Fibroblast of upper back skin (primary cell): Measurements from ENCODE around the gene CLCN4.
A peak's percentile ranks its signal among the peaks of the same experiment; 100 is the strongest.

Experiments used
- DNase-seq: peaks from one replicate; pipeline ENCODE4 v3.0.0-alpha.2; 2013

Gene CLCN4

DNA sequence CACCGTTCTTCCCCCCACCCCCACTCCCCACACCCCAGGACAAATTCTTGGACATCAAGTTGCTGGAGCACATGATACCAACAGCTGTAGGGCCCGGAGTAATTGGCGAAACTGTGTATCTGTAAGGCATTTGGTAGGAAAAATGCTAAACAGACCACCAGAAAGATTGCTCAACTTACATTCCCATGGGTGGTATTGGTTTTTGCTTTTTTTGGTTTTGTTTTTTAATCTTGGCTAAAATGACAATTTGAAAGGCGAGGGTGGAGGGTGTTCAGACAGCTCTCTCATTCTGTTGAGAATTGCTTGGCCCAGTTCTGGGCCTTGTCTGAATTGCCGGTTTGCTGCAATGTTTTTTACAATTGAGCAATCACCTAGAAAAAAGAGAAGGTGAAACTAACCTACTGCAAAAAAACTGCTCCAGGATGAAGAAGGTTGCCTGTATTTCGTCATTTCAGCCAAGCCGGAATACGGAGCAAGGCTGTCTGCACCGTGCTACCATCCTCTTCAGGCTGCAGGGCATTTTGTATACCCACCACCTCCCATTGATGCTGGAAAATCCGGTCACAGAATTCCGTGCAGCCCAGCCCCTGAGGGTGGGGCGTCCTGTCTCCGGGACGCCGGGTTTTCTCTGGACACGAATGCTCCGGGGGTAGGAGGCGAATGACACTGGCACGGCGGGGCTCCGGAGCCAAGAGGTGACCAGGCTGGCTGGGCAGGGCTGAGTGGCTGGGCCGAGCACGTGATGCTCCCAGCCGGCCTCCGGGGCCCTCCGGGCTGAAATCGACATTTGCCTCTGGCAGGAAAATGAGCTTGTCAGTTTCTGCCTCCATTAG is at the start of gene CLCN4:
Gene CLCN4, plus strand, starts transcription at position 777 of the 833 bp plus-strand sequence. CDS start 28,058 bp downstream, outside the sequence.
- peak; percentile 50 for DNase-seq

DNA sequence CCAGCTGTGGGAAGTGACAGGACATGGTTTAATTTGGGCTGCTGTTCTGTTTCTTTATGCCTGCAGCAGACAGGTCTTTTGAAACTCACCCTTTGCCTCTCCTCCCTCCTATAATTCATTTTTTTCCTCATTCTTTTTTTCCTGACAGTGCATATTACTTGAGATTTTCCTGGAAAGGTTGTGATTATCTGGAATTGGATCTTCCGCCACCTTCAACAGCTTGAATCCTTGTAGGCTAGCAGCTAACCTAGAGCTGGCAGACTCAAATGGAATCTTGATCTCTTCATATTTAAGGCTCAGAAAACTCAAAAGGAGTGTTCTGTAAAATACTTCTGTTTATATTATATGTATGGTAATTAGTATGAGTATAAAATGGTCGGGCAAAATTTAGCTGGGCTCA is 49.3 kb upstream of the CLCN4 start:
- no peak for DNase-seq

DNA sequence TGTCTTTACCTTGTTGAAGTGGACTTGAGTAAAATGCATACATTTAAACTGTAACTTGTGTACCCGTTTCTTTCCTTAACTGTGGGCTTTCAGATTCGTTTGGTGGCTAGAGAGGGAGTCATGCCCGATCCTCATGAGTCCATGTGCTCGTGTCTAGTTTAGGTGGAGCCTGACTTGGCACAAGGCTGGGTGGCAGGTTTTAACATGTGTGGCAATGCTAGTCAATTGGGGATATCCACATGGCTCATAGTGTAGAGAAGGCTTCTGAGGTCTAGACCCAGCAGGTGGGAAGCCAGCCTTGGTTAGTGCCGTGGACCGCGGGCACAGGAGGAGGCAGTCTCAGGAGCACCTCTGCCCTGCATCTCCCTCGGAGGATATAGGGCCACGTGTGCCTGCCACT is 48.5 kb upstream of the CLCN4 start:
- DNase-seq: no peak

- DNase-seq: no peak
These were observed 47.1 kb upstream of the CLCN4 start for GRCh38 chrX:10109695-10110094.

GRCh38 chrX:10110316-10110935 is 46.3 kb upstream of the CLCN4 start:
- DNase-seq: no peak

GRCh38 chrX:10110984-10111363 is 45.8 kb upstream of the CLCN4 start:
- no peak for DNase-seq

DNA sequence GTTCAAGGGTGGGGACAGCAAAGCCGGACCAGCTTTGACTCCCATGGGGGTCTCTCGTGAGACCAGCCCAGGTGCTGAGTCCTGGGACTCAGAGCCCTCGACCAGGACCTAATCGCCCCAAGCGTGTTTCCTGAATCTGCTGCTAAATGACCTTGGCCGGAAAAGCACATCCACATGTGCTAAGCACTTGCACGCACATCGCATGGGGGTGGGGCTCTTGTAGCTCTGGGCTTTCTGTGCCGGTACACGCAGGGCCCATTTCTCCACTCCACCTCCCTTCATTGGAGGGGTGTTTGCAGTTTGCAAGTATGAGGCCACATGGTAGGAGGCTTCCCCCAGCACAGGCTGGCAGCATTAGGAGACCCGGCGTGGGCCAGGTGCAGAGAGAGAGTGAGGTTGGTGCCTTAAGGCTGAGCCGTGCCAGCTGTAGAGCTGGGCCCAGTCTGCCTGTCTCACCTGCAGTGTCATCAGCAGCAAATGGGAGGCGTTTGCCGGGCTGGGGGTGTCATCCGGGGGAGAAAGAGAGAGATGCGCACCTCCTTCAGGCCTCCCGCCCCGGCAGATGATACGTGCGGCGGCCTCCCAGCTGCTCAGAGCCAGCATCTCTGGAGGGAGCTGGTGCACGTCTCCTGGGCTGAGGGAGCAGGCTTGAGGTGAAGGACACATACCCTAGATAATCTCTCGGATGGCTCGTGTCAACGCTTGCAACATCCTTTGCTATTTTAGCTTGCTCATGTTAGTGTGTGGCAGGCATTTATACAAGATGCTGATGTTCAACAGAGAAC is 45.2 kb upstream of the CLCN4 start:
- DNase-seq: no peak

DNA sequence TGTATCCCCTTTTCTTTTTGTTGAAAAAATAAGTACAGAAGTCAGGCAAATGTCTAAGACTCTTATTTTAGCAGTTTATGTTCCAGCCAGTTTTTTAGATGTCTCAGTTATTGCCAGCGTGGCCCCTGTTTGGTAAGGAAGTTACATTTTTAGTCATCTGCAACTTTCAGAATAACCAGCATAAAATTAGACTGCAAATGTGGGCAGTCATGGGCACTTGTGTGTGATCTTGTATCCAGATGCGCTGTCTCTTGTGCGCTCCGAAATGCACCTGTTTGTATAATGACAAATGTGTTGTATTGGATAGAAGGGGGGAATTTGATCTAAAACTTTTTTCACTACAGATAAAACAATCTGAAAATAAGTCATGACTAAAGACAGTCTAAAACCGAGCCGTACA is 44.3 kb upstream of the CLCN4 start:
- no peak for DNase-seq

- DNase-seq: no peak
These were observed 41.7 kb upstream of the CLCN4 start for GRCh38 chrX:10115082-10115481.

DNA sequence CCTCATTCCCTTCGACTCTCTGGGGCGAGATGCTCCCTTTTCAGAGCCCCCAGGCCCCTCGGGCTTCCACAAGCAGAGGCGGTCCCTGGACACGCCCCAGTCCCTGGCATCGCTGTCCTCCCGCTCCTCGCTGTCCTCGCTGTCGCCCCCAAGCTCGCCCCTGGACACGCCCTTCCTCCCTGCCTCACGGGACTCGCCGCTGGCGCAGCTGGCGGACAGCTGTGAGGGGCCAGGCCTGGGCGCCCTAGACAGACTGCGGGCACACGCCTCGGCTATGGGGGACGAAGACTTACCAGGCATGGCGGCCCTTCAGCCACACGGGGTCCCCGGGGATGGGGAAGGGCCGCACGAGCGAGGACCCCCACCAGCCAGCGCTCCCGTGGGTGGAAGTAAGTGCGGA is 39.5 kb upstream of the CLCN4 start:
- no peak for DNase-seq

DNA sequence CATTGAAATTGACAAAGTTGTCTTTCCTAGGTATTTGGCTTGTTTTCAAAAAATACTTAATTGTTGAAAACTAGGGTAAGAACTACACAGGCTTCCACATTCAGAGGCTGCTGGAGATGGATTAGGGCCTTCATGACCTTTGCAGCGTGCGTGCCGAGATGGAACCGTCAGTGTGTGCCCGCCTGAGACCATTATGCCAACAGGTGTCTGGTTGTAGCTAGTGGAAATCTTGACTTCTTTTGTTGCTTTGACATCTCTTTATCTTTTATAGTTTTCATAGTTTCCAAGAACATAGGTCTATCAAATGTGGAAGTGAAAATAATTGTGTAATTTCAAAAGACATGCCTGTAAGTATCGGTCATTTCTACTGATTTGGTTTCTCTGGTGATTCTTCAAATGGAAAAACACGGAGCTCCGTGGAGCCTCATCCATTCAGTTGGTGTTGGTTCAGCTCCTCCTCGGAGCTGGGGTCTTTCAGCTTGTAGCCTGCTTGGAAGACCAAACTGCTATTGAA is 38.9 kb upstream of the CLCN4 start:
- DNase-seq: no peak

GRCh38 chrX:10118530-10118929 is 38.2 kb upstream of the CLCN4 start:
- no peak for DNase-seq

- peak; percentile 69 for DNase-seq
These were observed 37.3 kb upstream of the CLCN4 start for GRCh38 chrX:10119399-10119990.

DNA sequence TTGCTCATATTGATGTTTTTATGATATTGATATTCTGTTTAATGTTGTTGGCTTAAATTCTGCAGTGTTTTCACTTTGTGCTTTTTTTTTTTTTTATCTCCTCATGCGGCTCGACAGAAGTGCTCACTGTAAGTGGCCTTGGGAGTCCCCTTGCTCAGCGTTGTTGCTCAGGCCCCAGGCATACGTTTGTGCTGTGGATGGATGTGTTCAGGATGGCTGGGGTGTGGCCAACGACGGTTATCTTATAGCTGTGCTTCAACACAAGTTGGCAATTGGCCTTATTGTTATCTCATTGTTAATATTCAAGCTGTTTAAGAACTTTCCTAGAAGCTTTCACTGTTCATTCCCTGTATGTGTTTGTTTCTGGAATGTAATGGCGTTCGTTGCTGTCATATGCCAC is 36.4 kb upstream of the CLCN4 start:
- no peak for DNase-seq

DNA sequence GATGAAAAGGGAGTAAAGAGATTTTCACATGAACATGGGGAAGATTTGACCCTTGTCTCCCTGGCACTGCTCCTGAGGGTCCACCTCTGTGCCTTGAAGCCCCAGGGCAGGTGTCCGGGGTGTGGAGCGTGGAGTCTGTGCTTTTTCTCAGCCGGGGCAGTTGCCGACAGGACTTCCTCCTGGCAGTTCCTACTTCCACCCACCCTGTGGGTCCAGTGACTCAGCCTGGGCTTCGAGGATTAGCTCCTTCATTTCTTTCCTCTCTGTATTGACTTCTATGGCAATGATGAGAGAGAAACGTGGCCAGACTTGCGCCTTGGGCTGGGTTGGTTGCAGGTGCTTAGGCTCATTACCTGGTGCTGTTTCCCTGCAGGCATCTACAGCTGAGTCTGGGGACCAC is 35.9 kb upstream of the CLCN4 start:
- no peak for DNase-seq

GRCh38 chrX:10121787-10122186 is 35.0 kb upstream of the CLCN4 start:
- no peak for DNase-seq

- no peak for DNase-seq
These were observed 32.1 kb upstream of the CLCN4 start for GRCh38 chrX:10124506-10125247.

DNA sequence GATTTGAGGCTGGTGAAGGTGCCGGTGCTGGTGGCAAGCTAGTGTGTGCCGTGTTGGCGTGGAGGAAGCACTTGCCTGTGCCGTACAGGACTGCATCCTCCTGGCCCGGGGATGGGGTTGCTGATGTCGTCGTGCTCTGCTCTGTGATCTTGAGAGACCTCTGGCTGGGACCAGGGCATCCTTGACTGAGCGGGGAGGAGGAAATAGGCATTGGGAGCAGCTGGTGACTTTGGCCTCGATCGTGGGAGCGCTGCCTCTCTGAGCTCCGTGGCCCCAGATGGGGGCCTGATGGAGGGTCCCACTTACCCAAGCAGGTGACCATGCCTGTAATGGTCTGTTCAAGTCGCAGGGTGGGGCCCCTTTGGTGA is 31.5 kb upstream of the CLCN4 start:
- no peak for DNase-seq

DNA sequence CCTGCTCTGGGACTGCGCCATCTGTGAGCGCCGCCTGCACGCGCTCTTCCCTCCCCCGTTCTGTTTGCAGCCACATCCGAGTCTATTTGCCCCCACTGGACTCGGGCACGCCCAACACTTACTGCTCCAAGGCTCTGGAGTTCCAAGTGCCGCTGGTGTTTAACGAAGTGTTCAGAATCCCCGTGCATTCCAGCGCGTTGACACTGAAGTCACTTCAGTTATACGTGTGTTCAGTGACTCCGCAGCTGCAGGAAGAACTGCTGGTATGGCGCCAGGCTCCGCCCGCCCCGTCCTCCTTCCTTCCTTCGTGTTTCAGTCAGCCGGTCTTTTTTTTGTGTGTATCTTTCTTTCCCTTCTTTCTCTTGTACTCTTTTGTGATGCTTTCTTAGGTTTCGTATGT is 30.7 kb upstream of the CLCN4 start:
- no peak for DNase-seq

DNA sequence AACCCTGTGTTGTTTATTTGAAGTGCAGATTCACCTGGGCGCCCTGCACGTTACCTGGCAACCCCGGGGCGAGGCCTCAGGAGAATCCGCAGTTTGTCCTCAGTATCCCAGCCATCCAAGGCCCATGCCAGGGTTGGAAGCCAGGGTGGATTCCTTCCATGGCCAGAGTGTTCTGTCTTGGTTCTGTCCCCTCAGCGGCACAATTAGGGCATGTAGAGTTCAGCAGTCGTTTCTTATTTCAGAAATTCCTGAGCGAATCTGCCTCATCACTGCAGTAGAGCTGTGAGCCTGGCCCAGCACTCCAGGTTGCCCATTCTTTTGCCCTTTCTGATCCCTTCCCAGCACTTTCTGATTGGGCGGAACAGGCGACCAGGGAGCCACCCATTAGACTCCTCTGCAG is 29.9 kb upstream of the CLCN4 start:
- DNase-seq: no peak

- DNase-seq: no peak
These were observed 28.4 kb upstream of the CLCN4 start for GRCh38 chrX:10128386-10128785.

DNA sequence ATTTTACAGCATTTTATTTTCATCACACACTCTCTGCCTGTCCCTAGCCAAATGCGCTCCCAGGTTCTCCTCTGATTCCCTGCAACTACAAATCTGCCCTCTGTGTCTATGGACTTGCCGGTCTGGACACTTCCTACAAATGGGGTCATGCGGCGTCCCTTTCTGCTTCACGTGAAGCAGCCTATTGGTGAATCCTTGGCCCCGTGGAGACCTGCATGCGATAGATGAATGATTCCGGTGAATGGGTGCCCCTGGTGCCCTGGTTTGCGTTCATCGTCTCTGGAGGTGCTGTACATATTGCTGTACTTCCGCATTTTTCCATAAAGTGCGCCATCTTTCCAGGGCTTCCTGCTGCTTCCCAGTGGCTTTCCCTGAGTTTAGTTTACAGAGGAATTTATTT is 27.5 kb upstream of the CLCN4 start:
- DNase-seq: no peak

- DNase-seq: no peak
These were observed 26.4 kb upstream of the CLCN4 start for GRCh38 chrX:10130354-10130753.
